Keratinocyte (primary cell): ENCODE measurements around the gene BMP8B.

ENCODE experiments used
- CTCF ChIP-seq, 3 experiments: IDR thresholded peaks in 1 of 3; conservative IDR thresholded peaks in 1 of 3; optimal IDR thresholded peaks in 1 of 3; 2 replicates in 2 of 3; 3 replicates in 1 of 3; pipeline versions ENCODE3 to v1.5.1; 2011; ENCODE audit warnings: low read length in 3 of 3, mild to moderate bottlenecking in 3 of 3, moderate library complexity in 2 of 3, control low read depth in 1 of 3, inconsistent platforms in 1 of 3; ENCODE audit not compliant: insufficient read depth in 2 of 3; ENCODE audit errors: extremely low read depth in 1 of 3
- EZH2 ChIP-seq: IDR thresholded peaks from one replicate; pipeline ENCODE4 v1.6.1; 2012; ENCODE audit warnings: inconsistent platforms, mild to moderate bottlenecking, low read length, moderate library complexity

- no peak for TF ChIP-seq CTCF (optimal IDR thresholded peaks at IDR 0.05 in 1 of 3, IDR thresholded peaks at IDR 0.05 in 1 of 3, conservative IDR thresholded peaks at IDR 0.05 in 1 of 3; ENCODE audit: extremely low read depth in 1 of 3, insufficient read depth in 2 of 3, low read length in 3 of 3)
- no peak for TF ChIP-seq EZH2
Measured at GRCh38 chr1:39762550-39763540, 25.8 kb downstream of the BMP8B start.
